Measurements from ENCODE around the gene RTKN2.

The RTKN2 gene

GRCh38 chr10:62180677-62181076 lies 88.0 kb downstream of the RTKN2 start:
- TF ChIP-seq CTCF (IDR thresholded peaks at IDR 0.05; ENCODE audit: low read length, missing control alignments) = no peak
- DNase-seq (ENCODE audit: low read depth) = no peak
- no peak overlapping the region for H3K4me3 ChIP-seq (replicated peaks; ENCODE audit: low read depth, low read length)

- no peak for TF ChIP-seq CTCF (IDR thresholded peaks at IDR 0.05; ENCODE audit: low read length, missing control alignments)
- no peak overlapping the region for H3K4me3 ChIP-seq (replicated peaks; ENCODE audit: low read depth, low read length)
- peak; percentile 46 for DNase-seq (ENCODE audit: low read depth)
These were observed 90.1 kb downstream of the RTKN2 start for GRCh38 chr10:62178568-62178967.

- peak; percentile 24 for DNase-seq (ENCODE audit: low read depth)
- no peak overlapping the region for H3K4me3 ChIP-seq (replicated peaks; ENCODE audit: low read depth, low read length)
- TF ChIP-seq CTCF (IDR thresholded peaks at IDR 0.05; ENCODE audit: low read length, missing control alignments) = no peak
These were observed 91.5 kb downstream of the RTKN2 start for GRCh38 chr10:62177111-62177510.

- TF ChIP-seq CTCF (IDR thresholded peaks at IDR 0.05; ENCODE audit: low read length, missing control alignments) = no peak
- H3K4me3 ChIP-seq (replicated peaks; ENCODE audit: low read depth, low read length) = no peak overlapping the region
- peak; percentile 45 for DNase-seq (ENCODE audit: low read depth)
These were observed 93.4 kb downstream of the RTKN2 start for GRCh38 chr10:62175251-62175650.

- no peak for TF ChIP-seq CTCF (IDR thresholded peaks at IDR 0.05; ENCODE audit: low read length, missing control alignments)
- no peak for DNase-seq (ENCODE audit: low read depth)
- no peak overlapping the region for H3K4me3 ChIP-seq (replicated peaks; ENCODE audit: low read depth, low read length)
These were observed 96.2 kb downstream of the RTKN2 start for GRCh38 chr10:62172465-62172864.

- TF ChIP-seq CTCF (IDR thresholded peaks at IDR 0.05; ENCODE audit: low read length, missing control alignments) = no peak
- H3K4me3 ChIP-seq (replicated peaks; ENCODE audit: low read depth, low read length) = no peak overlapping the region
- DNase-seq (ENCODE audit: low read depth) = no peak
These were observed 96.9 kb downstream of the RTKN2 start for GRCh38 chr10:62171791-62172190.

- no peak for TF ChIP-seq CTCF (IDR thresholded peaks at IDR 0.05; ENCODE audit: low read length, missing control alignments)
These were observed 97.9 kb downstream of the RTKN2 start for GRCh38 chr10:62170732-62171131.

More at GRCh38 chr10:62170732-62171131, 97.9 kb downstream of the RTKN2 start:
- H3K4me3 ChIP-seq (replicated peaks; ENCODE audit: low read depth, low read length) = no peak overlapping the region
- no peak for DNase-seq (ENCODE audit: low read depth)
